Bone marrow (tissue), 2 donors: ENCODE data around the gene FSTL4.

Experiments
- DNase-seq, 2 donors: peaks; one replicate each; lab custom pipeline; 2025; lab: John Stamatoyannopoulos, UW

FSTL4 gene

GRCh38 chr5:133475986-133476385 is 136.4 kb downstream of the FSTL4 start:
- DNase-seq: no peak

- DNase-seq: no peak
Measured at GRCh38 chr5:133474851-133475590, 137.3 kb downstream of the FSTL4 start.

GRCh38 chr5:133473291-133473690 is 139.1 kb downstream of the FSTL4 start:
- DNase-seq: no peak

GRCh38 chr5:133472829-133473228 is 139.5 kb downstream of the FSTL4 start:
- DNase-seq: no peak

- DNase-seq: no peak
Measured at GRCh38 chr5:133471699-133472098, 140.6 kb downstream of the FSTL4 start.

GRCh38 chr5:133470841-133471240 is 141.5 kb downstream of the FSTL4 start:
- DNase-seq: no peak

- DNase-seq: no peak
Measured at GRCh38 chr5:133469846-133470245, 142.5 kb downstream of the FSTL4 start.

- no peak for DNase-seq
Measured at GRCh38 chr5:133469252-133469651, 143.1 kb downstream of the FSTL4 start.

- DNase-seq: no peak
Measured at GRCh38 chr5:133468596-133468995, 143.7 kb downstream of the FSTL4 start.

GRCh38 chr5:133467826-133468463 is 144.4 kb downstream of the FSTL4 start:
- no peak for DNase-seq

GRCh38 chr5:133467335-133467779 is 145.0 kb downstream of the FSTL4 start:
- no peak for DNase-seq

GRCh38 chr5:133466556-133467334 is 145.6 kb downstream of the FSTL4 start:
- no peak for DNase-seq

- no peak for DNase-seq
Measured at GRCh38 chr5:133464013-133464412, 148.3 kb downstream of the FSTL4 start.

- DNase-seq: no peak
Measured at GRCh38 chr5:133461796-133462516, 150.4 kb downstream of the FSTL4 start.

- no peak for DNase-seq
Measured at GRCh38 chr5:133460172-133460758, 152.1 kb downstream of the FSTL4 start.

GRCh38 chr5:133459474-133460160 is 152.7 kb downstream of the FSTL4 start:
- DNase-seq: no peak

- no peak for DNase-seq
Measured at GRCh38 chr5:133458435-133458834, 153.9 kb downstream of the FSTL4 start.

- no peak for DNase-seq
Measured at GRCh38 chr5:133457439-133458355, 154.6 kb downstream of the FSTL4 start.

- DNase-seq: no peak
Measured at GRCh38 chr5:133456933-133457402, 155.4 kb downstream of the FSTL4 start.

GRCh38 chr5:133455676-133456075 is 156.7 kb downstream of the FSTL4 start:
- no peak for DNase-seq
